NCI-H345 (cell line): ENCODE data around the gene SERPINA12.
"Not testable (repeated sequence)": the region's sequence is repeated elsewhere in the genome, so short reads cannot be mapped to it uniquely, and the experiment has no call there.

Experiments used
- DNase-seq: peaks from one replicate; lab custom pipeline; 2025; lab: John Stamatoyannopoulos, UW

The SERPINA12 gene

GRCh38 chr14:94486883-94487282 is 22.4 kb downstream of the SERPINA12 start:
- DNase-seq = no peak

GRCh38 chr14:94485944-94486841 is 23.1 kb downstream of the SERPINA12 start:
- peak; percentile 69 for DNase-seq

- DNase-seq = no peak
Observed at GRCh38 chr14:94484481-94484880, 24.8 kb downstream of the SERPINA12 start.

- DNase-seq = no peak
Observed at GRCh38 chr14:94483729-94484275, 25.5 kb downstream of the SERPINA12 start.

GRCh38 chr14:94483071-94483451 is 26.2 kb downstream of the SERPINA12 start:
- no peak for DNase-seq

- DNase-seq = not testable (repeated sequence)
Observed at GRCh38 chr14:94482132-94483070, 26.9 kb downstream of the SERPINA12 start.

GRCh38 chr14:94481468-94482131 is 27.7 kb downstream of the SERPINA12 start:
- no peak for DNase-seq

- no peak for DNase-seq
Observed at GRCh38 chr14:94480809-94481208, 28.5 kb downstream of the SERPINA12 start.

- DNase-seq = no peak
Observed at GRCh38 chr14:94478420-94478819, 30.8 kb downstream of the SERPINA12 start.

GRCh38 chr14:94476023-94476422 is 33.2 kb downstream of the SERPINA12 start, which contains the start of gene SERPINA9:
Gene SERPINA9 (minus strand): TSS chr14:94476197. CDS start chr14:94469840, 6,357 bp downstream.
- no peak for DNase-seq

GRCh38 chr14:94474581-94475031 is 34.7 kb downstream of the SERPINA12 start:
- DNase-seq = no peak

GRCh38 chr14:94473666-94474410 is 35.4 kb downstream of the SERPINA12 start:
- no peak for DNase-seq

- DNase-seq = no peak
Observed at GRCh38 chr14:94472842-94473241, 36.4 kb downstream of the SERPINA12 start.

GRCh38 chr14:94471045-94471444 is 38.2 kb downstream of the SERPINA12 start:
- no peak for DNase-seq

GRCh38 chr14:94470311-94470710 is 39.0 kb downstream of the SERPINA12 start:
- no peak for DNase-seq

GRCh38 chr14:94469261-94469660 is 40.0 kb downstream of the SERPINA12 start:
- no peak for DNase-seq

GRCh38 chr14:94467728-94468520 is 41.3 kb downstream of the SERPINA12 start:
- no peak for DNase-seq

GRCh38 chr14:94466706-94467370 is 42.4 kb downstream of the SERPINA12 start:
- DNase-seq = no peak

GRCh38 chr14:94465042-94465441 is 44.2 kb downstream of the SERPINA12 start:
- no peak for DNase-seq
